ENCODE results near the gene DOK1.
"Not testable (repeated sequence)": the region's sequence is repeated elsewhere in the genome, so short reads cannot be mapped to it uniquely, and the experiment has no call there.

DOK1 gene

DNA sequence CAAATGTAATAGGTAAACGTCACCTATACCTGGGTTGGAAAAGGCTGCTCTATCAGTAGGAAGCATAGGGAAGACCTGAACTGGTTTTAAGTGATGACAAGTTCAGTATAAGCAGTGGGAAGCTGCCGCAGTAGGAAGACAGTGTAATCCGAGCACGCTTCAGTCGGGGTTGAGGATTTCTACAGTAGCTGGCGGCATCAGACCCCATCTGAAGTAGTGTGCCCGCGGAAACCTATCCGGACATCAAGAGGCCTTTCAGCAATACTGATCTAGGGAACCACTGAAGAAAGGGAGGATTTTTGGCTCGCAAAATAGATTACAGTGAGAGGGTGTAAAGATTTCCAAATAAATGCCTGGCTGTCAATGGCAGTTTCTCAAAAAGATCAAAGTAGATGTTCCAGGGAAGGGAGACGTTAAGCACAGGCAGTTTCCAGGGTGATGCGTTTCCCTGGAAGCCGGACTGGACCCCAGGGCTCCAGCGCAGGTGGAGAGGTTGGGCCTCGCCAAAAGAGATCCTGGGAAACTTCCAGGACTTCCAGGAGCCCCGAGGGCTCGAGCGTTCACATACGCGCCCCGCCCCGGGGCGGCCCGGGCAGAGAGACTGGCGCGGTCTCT lies 6.1 kb upstream of the DOK1 start:
- DNase-seq (ENCODE audit: low read depth, low spot score) = no peak

DNA sequence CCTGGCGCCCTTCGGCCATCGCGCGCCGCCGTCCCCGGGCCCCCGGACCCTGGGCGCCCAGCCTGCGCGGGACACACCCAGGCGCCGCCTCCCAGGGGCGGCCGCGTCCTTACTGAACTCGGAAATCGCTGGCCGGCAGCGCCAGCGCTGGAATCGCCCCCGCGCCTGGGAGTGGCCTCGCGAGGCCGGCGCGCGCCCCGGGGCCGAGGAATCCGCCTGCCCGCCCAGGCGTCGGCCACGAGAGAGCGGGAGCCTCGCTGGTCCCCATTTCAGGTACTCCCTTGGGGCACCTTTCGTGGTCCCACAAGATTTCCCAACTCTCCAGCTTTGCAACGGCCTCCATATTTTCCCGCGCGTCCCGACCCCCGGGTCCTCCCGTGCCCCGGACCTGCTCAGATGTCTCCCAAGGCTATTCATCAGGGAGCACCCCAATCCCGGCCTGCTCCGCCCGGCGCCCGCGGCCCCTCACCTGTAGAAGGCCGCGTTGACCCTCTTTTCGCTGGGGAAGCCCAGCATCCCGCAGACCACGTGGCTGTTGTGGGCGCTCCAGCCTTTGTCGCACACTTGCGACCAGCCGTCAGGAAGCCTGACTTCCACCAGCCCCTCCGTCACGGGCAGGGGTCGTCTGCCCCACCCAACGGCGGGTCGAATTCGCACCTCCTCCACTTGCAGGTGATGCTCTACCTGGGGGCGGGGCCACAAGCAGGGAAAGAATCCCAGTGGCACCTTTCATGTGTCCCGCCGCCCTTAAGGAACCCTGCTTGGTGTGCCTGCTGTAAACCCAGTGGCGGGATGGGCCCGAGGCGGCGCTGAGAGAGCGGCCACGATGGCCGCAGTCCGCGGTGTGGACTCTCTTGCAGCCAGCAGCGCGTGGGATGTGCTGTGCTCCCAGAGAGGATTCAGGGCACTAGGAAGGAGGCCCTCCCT lies 5.4 kb upstream of the DOK1 start:
- DNase-seq (ENCODE audit: low read depth, low spot score) = no peak

DNA sequence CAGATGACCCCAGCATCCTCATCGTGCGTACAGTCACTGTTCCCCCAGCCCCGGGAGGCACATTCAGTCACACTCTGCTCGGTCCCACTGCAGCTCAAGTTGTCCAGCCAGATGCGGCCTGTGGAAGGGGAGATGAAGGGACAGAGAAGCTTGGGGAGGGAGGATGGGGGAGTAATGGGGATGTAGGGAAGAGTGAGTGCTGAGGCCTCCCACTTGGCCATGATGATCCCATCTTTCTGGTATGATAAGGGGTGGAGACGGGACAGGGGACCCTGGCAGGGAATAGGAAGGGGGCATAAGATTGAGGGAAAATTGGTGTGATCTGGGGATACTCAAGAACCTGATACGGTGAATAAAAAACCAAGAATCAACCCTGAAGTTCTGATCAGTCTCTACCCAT lies 4.3 kb upstream of the DOK1 start:
- no peak for DNase-seq (ENCODE audit: low read depth, low spot score)

DNA sequence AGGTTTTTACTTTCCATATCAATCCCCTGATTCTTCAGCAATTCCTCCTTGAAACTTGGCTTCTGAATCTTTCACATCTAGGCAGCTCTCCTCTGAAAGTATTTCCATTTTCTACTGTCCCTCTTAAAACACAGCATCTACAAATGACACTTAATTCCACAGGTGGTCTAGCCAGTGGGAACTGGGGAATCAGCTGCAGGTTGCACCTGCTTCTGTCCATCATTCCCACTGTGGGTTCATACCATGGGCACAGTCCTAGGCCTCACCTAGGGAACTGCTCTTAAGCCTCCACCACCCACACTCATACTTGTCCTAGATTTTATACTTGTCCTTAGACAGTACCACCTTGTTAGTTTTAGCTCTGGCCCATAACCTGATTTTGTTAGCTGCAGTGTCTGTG lies 3.0 kb upstream of the DOK1 start:
- no peak for DNase-seq (ENCODE audit: low read depth, low spot score)

DNA sequence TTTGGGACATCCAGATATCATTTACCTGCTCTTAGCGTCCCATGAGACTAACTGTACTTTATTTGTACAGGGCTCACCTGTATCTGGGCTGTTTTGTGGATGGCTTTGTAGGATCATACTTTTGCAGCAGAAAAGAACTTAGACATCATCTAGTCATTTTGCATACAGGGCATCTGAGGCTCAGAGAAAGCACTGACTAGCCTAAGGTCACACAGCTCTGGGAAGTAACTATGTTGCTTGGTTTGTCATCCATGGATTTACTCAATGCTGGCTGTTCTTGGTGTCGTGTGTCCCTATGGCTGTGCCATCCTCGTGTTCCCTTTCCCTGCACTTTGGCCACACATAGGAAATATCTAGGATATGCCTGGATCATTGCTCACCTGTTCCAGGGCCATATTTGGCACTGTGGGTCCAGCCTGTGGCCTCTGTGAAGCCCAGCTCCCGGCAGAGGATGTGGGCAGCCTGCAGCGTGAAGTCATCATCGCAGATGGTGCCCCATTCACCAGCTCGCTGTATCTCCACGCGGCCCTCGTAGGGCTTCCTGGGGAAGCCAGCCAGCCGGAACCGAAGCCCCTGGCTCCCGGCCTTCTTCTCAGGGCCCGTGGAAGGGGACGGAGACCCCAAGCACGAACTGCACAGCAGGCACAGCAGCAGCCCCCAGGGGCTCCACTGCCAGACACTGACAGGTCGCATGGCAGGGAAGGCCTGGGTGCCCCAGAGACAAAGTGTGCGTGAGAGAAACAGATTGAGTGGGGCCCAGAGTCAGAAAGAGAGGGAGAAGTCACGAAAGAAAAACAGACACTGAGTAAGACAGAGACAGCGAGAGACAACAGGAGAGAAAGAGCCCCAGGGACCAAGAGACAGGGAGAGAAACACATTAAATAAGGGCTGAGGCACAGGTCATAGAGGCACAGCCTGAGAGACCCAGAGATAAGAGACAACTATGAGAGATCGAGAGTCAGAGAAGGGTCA lies 2.3 kb upstream of the DOK1 start:
- DNase-seq (ENCODE audit: low read depth, low spot score) = no peak

DNA sequence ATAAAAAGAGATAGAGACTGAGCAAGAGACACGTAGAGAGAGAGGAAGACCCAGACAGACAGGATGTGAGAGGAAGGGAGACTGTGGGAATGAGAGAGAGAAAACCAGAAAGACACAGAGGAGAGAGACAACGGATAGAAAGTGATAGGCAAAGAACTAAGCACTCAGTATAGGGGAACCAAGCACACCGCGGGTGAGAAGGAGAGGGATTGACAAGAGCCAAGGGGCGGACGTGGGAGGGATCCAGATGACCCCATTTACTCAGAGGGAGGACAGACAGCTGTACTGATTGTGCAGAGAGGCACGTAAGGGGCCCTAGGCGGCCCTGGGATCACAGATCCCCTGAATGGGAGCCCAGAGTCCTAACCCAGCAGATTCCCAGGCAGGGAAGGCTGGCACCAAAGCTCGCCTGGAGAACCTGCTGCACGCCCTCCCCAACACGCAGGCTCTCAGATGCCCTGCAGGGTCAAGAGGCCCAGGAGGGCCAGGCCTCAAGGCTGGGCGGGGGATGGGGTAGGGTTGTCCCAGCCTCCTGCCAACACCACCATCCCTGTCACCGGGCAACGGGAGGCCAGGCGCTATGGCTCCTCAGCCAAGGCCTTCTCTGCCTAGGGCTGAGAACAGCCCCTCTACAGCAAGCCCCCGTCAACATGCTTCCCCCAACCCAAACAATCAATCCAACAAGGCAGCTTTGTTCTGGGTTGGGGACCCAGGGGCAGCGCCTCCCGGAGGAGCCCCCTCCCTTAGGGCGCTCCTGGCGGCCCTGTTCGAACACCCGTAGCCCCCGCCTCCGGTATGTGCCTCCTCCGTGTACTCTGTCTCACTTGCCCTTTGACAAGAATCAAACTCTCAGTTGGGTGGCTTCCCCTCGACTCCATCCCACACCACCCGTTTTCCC lies 1.4 kb upstream of the DOK1 start:
- no peak for DNase-seq (ENCODE audit: low read depth, low spot score)

DNA sequence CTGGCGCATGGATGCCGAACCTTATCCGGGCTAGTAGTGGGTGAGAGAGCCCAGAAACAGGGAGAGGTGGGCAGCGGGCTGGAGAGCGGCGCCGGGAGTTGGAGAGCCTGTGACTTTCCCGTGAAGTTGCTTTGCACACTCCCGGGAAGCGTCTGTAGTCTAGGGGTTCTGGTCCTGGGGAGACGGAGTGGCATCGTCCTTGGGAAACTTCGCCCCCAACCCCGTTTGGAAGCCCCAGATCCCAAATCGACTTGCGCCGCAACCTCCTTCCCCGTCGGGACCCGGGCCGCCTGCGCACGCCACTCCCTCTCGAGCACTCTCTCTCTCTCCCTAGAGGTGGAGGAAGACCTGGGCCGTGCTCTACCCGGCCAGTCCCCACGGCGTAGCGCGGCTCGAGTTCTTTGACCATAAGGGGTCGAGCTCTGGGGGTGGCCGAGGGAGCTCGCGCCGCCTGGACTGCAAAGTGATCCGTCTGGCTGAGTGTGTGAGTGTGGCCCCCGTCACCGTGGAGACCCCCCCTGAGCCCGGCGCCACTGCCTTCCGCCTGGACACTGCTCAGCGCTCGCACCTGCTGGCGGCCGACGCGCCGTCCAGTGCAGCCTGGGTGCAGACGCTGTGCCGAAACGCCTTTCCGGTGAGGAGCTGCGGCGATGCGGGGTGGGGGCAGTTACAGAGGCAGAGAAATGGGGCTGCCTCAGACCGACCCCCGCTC lies 456 bp downstream of the DOK1 start:
- no peak for DNase-seq (ENCODE audit: low read depth, low spot score)

DNA sequence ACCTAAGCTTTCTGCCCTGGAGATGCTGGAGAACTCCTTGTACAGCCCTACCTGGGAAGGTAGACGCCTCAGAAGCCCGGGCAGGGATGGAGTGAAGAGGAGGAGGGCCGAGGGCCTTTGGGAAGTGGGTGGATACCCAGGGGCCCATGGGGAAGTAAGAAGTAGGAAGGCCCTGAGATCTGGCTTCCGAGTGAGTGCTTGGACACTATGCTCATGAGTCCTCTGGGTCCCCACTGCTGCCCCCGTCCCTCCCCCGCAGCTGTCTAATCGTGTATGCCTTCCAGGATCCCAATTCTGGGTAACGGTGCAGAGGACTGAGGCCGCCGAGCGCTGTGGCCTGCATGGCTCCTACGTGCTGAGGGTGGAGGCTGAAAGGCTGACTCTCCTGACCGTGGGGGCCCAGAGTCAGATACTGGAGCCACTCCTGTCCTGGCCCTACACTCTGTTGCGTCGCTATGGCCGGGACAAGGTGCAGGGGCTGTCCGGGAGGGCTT lies 1.1 kb downstream of the DOK1 start:
- no peak for DNase-seq (ENCODE audit: low read depth, low spot score)

DNA sequence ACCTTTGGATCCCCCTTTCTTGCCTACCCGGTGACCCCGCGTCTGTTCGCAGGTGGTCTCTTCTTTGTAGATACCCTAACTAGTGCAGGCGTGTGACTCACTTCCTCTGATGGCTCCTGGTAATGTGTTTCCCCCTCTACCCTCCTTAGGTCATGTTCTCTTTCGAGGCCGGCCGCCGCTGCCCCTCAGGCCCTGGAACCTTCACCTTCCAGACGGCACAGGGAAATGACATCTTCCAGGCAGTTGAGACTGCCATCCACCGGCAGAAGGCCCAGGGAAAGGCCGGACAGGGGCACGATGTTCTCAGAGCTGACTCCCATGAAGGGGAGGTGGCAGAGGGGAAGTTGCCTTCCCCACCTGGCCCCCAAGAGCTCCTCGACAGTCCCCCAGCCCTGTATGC lies 1.6 kb downstream of the DOK1 start:
- no peak for DNase-seq (ENCODE audit: low read depth, low spot score)

DNA sequence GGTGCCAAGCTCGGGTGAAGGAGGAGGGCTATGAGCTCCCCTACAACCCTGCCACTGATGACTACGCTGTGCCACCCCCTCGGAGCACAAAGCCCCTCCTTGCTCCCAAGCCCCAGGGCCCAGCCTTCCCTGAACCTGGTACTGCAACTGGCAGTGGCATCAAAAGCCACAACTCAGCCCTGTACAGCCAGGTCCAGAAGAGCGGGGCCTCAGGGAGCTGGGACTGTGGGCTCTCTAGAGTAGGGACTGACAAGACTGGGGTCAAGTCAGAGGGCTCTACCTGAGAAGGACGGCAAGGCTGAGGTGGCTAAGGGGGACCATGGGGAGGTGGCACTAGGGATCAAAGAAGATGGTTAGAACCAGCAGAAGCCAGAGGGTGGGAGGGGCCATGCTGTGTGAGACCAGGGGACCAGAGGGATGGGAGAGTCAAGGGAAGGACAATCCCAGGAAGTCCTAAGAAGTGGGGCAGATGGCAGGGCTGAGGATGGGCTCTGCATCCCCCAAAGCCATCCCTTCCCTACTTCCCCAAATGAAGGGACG lies 2.4 kb downstream of the DOK1 start:
- no peak for DNase-seq (ENCODE audit: low read depth, low spot score)

DNA sequence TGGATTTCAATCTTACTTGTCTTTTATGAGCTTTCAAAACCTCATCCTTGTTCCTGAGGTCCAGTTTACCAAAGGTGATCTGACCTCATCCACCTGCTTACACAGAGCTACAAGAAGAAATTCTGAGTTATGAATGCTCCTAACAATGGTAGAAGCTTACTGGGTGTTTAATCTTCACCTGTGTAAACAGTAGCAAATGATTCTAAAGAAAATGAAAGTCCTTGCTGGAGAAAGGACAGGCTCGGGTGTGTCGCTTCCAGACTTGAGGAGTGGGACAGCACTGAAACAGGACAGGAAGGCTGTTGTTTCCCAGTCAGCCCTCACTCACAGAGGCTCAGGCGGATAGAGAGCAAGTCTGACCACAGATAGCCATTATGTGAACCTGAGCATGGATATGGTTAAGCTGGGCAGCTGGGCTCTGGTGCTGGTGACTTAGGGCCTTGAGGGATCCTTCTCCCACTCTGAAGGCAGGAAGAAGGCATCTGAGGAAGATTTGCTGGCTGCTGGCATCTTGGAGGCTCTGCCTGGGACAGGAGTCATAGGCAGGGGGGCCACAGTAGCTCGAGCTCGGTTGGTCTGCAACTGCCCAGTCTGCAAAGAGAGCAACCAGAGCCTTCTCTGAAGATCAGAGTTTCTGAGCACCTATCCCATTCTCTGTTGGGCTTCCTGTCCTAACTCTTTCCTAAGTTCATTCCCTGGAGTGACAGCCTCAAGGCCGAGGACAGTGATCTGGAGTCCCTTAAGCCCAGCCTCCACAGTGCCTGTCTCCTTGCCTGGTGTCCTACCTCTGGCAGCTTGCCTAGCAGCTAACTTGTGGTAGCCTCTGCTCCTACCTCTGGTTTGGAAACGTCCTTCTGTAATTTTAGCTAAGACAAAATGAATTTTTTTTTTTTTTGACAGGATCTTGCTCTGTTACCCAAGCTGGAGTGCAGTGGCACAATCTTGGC lies 4.0 kb downstream of the DOK1 start:
- DNase-seq (ENCODE audit: low read depth, low spot score) = no peak

DNA sequence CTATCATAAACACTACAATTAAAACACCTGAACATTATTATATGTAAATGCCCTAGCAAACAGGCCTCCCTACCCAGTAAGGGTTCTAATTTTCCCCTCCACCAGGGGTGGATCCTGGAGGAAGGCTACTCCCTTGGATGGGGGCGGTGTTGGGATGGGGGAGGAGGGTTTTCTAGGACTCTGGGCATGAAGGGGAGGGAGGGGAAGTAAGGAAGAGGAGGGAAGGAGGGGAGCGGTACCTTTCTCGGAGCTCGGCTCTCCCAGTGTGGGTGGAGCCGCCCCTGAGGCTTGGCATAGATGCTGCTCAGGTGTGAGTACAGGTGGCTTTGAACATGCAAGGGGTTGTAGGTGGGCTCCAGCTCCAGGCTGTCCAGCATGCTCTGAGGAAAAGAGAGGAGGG lies 5.4 kb downstream of the DOK1 start:
- DNase-seq (ENCODE audit: low read depth, low spot score) = no peak

DNA sequence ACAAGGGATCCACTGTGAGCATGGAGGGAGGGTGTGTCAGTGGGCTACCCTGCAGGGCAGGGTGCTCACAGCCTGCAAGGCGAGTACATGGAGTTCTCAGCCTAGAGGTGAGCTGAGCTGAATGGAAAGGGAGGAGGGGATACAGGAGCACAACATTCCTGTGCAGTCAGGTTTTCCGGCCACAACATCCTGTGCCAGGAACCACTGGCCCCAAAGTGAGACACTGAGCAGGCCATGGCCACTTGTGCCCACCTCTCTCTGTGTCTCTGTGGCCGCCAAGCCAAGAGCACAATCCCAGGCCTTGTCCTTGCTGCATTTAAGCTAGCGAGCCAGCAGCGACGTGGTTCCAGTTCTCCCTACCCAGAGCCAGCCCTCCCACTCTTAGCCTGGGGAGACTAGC lies 6.1 kb downstream of the DOK1 start:
- DNase-seq (ENCODE audit: low read depth, low spot score) = no peak

DNA sequence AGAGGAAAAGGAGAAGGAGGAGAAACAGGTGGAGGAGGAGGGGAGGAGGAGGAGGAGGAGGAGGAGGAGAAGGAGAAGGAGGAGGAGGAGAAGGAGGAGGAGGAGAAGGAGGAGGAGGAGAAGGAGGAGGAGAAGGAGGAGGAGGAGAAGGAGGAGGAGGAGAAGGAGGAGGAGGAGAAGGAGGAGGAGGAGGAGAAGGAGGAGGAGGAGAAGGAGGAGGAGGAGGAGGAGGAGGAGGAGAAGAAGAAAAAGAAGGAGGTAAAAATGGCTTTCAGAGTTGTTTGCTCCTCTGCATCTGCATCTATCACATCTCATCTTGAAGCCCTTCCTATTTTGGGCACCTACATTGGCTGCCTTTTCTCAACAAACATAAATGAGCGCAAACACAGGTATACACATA lies 6.5 kb downstream of the DOK1 start:
- not testable (repeated sequence) for DNase-seq (ENCODE audit: low read depth, low spot score)

DNA sequence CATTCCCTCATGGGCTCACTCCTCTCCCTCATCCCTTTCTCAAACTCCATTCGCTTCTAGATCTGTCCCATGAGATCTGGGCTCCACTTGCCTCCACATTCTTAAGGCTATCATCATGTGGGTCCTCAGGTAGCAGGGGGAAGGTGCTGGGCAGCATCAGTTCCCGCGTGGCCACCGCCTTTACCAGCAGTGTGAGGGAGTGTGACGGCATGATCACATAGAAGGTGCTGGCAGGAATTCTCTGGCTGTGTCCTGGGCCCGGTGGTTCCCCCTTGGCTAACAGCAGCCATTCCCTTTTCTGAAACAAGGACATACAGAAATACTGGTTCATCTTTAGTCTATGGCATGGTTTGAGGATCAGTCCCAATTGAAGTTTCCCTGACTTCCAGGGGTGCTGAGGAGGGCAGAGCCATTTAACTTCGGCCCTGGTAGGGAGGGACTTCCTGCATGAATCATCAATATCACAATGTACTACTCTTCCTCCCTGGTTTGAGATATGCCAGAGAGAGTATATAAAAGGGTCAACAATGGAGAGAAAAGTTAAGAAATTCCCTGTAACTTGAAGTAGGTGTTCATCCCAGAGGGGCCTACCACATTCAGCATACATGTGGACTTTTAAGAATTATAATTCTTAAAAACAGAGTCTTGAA lies 7.7 kb downstream of the DOK1 start:
- no peak for DNase-seq (ENCODE audit: low read depth, low spot score)

DNA sequence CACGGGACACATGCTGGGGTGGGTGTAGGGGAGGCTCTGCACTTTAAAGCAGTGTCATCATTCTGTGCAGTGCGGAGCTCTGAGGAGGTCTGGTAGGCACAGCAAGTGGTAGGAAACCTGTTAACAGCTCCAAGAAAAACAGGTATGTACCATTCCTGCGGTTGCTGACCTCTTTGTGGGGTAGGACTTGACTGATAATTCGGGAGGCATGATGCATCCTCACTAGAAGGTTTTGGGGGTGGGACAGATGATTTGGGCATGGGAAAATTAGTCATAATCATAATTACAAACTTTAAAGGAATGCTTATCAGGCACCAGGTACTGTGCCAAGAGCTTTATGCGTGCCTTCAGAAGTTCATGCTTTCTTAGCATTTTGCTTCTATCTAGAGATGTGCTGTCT lies 9.7 kb downstream of the DOK1 start:
- no peak for DNase-seq (ENCODE audit: low read depth, low spot score)

DNA sequence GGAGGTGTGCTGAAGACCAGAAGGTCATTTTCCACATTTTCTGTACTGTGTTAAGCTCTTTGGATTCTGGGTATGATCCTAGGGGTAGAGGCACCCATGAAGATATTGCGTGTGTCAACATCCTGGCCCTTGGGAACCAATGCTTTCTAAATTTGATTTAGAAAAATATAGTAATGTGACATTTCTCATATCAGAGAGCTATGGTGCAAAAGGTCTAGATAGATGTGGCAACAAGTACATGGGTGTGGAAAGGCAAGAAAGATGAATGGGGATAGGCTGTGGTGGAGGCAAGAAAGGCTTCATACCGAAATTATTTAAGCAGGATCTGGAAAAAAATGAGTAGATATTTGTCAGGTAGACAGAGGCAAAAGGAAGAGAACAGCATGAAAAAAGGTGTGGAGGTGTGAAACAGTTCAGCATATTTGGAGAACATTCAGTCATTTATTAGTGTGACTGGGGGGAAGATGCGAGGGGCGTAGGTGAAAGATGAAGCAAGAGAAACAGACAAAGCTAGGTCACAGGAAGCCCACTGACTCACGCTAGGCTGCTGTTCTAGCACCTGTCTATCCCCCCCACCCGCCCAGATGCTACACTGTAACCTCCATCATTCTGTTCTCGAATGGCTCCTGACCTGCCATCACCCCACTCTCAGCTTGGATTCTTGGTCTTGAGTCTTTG lies 11.7 kb downstream of the DOK1 start:
- DNase-seq (ENCODE audit: low read depth, low spot score) = no peak

DNA sequence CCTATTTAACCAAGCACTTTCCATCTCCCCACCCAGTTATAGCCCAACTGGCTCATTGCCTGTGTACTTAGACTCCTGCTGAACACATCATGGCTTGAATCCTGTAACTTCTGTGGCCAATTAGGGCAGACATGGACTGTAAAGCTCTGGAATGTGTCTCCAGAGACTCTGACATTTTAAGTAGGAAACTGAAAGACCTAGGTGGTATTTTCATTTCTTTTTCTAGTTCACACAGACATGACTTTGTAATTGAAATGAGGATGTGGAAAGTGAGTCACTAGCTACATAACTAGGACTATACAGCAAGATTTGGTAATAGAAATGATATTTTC lies 12.2 kb downstream of the DOK1 start:
- DNase-seq (ENCODE audit: low read depth, low spot score) = no peak

Data from brain pericyte (primary cell).